NCI-H345 treated with DMSO at 0.1 percent for 48 hours (cell line): ENCODE results near the gene MOXD1.

Experiments used
- DNase-seq: peaks from one replicate; lab custom pipeline; 2025; ENCODE audit not compliant: unreplicated experiment; lab: John Stamatoyannopoulos, UW

The MOXD1 gene

GRCh38 chr6:132400883-132401617, at the start of gene MOXD1:
Gene MOXD1 (minus strand): TSS chr6:132401475. CDS start chr6:132401426, 49 bp downstream.
- no peak for DNase-seq

GRCh38 chr6:132446855-132447241, 45.6 kb upstream of the MOXD1 start:
- no peak for DNase-seq

GRCh38 chr6:132446141-132446854, 45.0 kb upstream of the MOXD1 start:
- DNase-seq, result no peak

GRCh38 chr6:132445201-132445951, 44.1 kb upstream of the MOXD1 start:
- DNase-seq, result no peak

GRCh38 chr6:132443206-132443605, 41.9 kb upstream of the MOXD1 start:
- DNase-seq, result no peak

GRCh38 chr6:132430110-132430509, 28.8 kb upstream of the MOXD1 start:
- no peak for DNase-seq

GRCh38 chr6:132425176-132425575, 23.9 kb upstream of the MOXD1 start:
- DNase-seq, result no peak

- DNase-seq, result no peak
Observed at GRCh38 chr6:132423839-132424238, 22.6 kb upstream of the MOXD1 start.

GRCh38 chr6:132418235-132418965, 17.1 kb upstream of the MOXD1 start:
- no peak for DNase-seq

- DNase-seq, result no peak
Observed at GRCh38 chr6:132414761-132415160, 13.5 kb upstream of the MOXD1 start.

GRCh38 chr6:132414322-132414721, 13.0 kb upstream of the MOXD1 start:
- DNase-seq, result no peak

- DNase-seq, result no peak
Observed at GRCh38 chr6:132413499-132413802, 12.2 kb upstream of the MOXD1 start.

- DNase-seq, result no peak
Observed at GRCh38 chr6:132412656-132413498, 11.6 kb upstream of the MOXD1 start.

GRCh38 chr6:132411296-132411695, 10.0 kb upstream of the MOXD1 start:
- no peak for DNase-seq

- no peak for DNase-seq
Observed at GRCh38 chr6:132410830-132411229, 9.6 kb upstream of the MOXD1 start.

GRCh38 chr6:132405143-132405915, 4.1 kb upstream of the MOXD1 start:
- DNase-seq, result no peak

GRCh38 chr6:132404736-132405135, 3.5 kb upstream of the MOXD1 start:
- DNase-seq, result no peak

- DNase-seq, result no peak
Observed at GRCh38 chr6:132404330-132404729, 3.1 kb upstream of the MOXD1 start.

- no peak for DNase-seq
Observed at GRCh38 chr6:132401618-132402285, 477 bp upstream of the MOXD1 start.
